SK-N-MC (cell line): Measurements from ENCODE around the gene RBBP5.

ENCODE experiments used
- DNase-seq: peaks from one replicate; pipeline ENCODE4 v3.0.0-alpha.2; 2011; ENCODE audit warnings: low read depth, low spot score
- H3K27ac ChIP-seq: fragments of 200-600 bp; sonication (generic); 2 replicates; pipeline ENCODE4 v1.5.1; 2016; ENCODE audit warnings: mixed run types
- H3K36me3 ChIP-seq: fragments of 200-600 bp; sonication (generic); 2 replicates; pipeline ENCODE4 v1.6.1; 2017; ENCODE audit warnings: antibody characterized with exemption, low read length, mixed read lengths; ENCODE audit not compliant: insufficient read depth
- H3K4me3 ChIP-seq: fragments of 200-600 bp; sonication (generic); 2 replicates; pipeline ENCODE4 v1.5.1; 2016
- H3K9ac ChIP-seq: fragments of 200-600 bp; sonication (generic); 2 replicates; pipeline ENCODE4 v1.8.0; 2017; ENCODE audit warnings: mixed run types, mixed read lengths; ENCODE audit not compliant: insufficient read length
- H3K9me3 ChIP-seq: fragments of 200-600 bp; sonication (generic); 2 replicates; pipeline ENCODE4 v1.6.1; 2017; ENCODE audit warnings: low read depth, mild to moderate bottlenecking, antibody characterized with exemption, low read length, moderate library complexity, mixed read lengths
- EZH2 ChIP-seq: fragments of 200-600 bp; sonication (generic); IDR thresholded peaks from one replicate; pipeline ENCODE4 v1.6.1; 2017; ENCODE audit warnings: antibody characterized with exemption
- FOXP2 ChIP-seq: optimal IDR thresholded peaks from 2 replicates; pipeline ENCODE3; 2011; ENCODE audit warnings: mild to moderate bottlenecking, moderate library complexity; ENCODE audit not compliant: insufficient read depth; ENCODE audit errors: extremely low read length, control extremely low read depth
- POLR2AphosphoS5 ChIP-seq: IDR thresholded peaks from 2 replicates; pipeline ENCODE4 v1.6.1; 2012; ENCODE audit warnings: mild to moderate bottlenecking, low read depth, low read length, borderline replicate concordance

The RBBP5 gene

GRCh38 chr1:205152505-205152904 is 30.7 kb upstream of the RBBP5 start:
- Histone ChIP-seq H3K9me3 (no peaks in the 10 kb centered on the region), H3K27ac (no peak overlapping the region), H3K36me3 (peaks cover 15% of the 10 kb centered on the region; the same call in 1 of the 2 replicates), H3K4me3 (no peak overlapping the region), H3K9ac (no peak overlapping the region)
- no peak for DNase-seq
- TF ChIP-seq FOXP2 (no peak), EZH2 (no peak), POLR2AphosphoS5 (no peak)

DNA sequence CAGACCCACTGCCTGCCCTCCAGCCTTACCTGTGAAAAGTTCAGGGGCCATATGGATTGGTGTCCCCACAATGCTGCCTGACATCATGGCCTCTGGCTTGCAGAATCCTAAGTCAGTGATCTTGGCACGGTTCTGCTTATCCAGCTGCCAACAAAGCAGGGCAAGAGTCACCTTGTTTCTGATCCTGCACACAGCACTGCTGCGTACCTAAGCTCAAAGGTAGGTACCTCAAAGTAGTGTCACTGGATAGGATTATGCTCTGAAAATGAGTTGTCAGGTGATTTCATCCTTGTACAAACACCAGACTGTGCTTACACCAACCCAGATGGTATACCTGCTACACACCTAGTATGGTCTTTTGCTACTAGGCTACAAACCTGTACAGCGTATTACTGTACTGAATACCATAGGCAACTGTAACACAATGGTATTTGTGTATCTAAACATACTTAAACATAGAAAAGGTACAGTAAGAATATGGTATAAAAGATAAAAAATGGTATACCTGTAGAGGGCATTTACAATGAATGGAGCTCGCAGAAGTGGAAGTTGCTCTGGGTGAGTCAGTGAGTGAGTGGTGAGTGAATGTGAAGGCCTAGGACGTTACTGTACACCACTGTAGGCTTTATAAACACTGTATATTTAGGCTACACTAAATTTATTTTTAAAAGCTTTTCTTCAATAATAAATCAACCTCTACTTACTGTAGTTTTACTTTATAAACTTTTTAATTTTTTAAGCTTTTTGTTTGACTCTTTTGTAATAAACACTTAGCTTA is 29.1 kb upstream of the RBBP5 start:
- TF ChIP-seq POLR2AphosphoS5, result no peak
- Histone ChIP-seq H3K36me3 (peaks cover under 1% of the 10 kb centered on the region; the same call in 1 of the 2 replicates), H3K27ac (no peak overlapping the region), H3K9me3 (no peaks in the 10 kb centered on the region), H3K9ac (no peak overlapping the region), H3K4me3 (no peak overlapping the region)
- no peak for DNase-seq

DNA sequence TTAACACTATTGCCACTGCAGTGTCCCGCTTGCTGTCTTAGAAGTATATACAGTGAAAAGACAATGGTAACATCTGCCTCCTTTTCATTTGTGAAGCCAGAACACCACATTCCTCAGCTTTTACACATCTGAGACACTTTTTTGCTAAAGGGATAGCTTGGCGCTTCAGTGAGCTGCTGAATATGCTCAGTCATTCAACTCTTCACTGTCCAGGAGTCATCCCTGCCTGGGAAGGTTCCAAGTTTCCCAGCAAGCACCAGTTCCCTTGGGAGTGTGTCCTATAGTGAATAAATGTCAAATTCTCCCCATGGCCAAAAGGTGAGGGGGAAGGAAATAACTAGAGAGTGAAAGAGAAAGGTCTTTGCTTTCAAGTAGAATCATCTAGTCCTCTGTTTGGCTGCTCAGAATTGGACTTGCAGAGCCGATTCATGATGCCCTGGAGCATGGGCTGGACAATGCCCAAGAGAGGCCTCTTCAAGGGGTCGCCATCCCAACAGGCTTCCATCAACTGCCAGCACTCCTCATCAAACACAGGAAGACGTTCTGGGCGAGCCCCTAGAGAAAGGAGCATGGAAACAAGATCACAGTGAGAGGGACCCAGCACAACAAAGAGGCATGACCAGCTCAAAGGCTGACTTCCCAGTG is 25.5 kb upstream of the RBBP5 start:
- Histone ChIP-seq H3K9me3 (no peaks in the 10 kb centered on the region), H3K9ac (no peak overlapping the region), H3K27ac (no peak overlapping the region), H3K4me3 (no peak overlapping the region), H3K36me3 (no peaks in the 10 kb centered on the region)
- TF ChIP-seq FOXP2 (no peak), EZH2 (no peak), POLR2AphosphoS5 (no peak)
- DNase-seq, result no peak

- no peaks in the 10 kb centered on the region for H3K9me3 ChIP-seq
- peak overlapping the region; percentile 92 for H3K27ac ChIP-seq
- H3K36me3 ChIP-seq, result no peaks in the 10 kb centered on the region
- peak overlapping the region; percentile 42; the same call in 1 of the 2 replicates for H3K4me3 ChIP-seq
- DNase-seq, result no peak
- no peak for TF ChIP-seq EZH2
- no peak for TF ChIP-seq FOXP2
- TF ChIP-seq POLR2AphosphoS5, result no peak
- H3K9ac ChIP-seq, result peak overlapping the region; percentile 62
Observed at GRCh38 chr1:205144751-205145150, 23.0 kb upstream of the RBBP5 start.

DNA sequence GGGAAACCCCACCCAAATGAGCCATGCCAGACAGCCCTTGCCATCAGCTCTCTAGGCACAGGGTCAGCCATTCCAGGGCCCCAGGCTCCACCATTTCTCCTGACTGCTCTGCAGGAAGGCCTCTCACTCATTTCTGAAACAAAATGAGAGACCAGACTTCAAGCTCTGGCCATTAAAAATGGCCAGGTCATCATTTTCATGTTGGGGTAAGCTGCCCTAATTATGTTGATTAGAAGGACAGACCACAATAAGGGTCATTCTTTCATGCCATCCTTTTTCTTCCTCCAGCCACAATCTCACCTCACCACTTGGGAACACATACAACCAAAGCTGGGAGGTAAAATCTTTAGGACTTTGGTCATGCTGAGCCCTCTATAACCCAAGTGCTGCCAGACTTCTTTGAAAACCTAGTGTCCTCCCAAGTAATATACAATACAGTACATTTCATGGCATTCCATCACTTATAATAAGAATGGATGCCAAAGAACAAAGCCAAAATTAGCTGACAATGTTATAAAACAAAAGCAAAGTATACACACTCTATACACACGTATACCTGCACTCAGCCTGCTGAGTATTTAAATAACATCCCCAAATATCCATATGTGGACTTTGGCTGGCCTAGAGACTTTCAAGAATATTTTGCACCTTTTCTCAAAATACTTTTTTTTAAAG is 22.4 kb upstream of the RBBP5 start:
- 0 out of 2 replicates have a peak overlapping the region, but pooled peaks have one; percentile 11 for H3K4me3 ChIP-seq
- H3K9ac ChIP-seq, result no peak overlapping the region
- no peaks in the 10 kb centered on the region for H3K36me3 ChIP-seq
- no peak for TF ChIP-seq EZH2
- TF ChIP-seq POLR2AphosphoS5, result no peak
- no peak for TF ChIP-seq FOXP2
- no peaks in the 10 kb centered on the region for H3K9me3 ChIP-seq
- DNase-seq, result no peak
- peak overlapping the region; percentile 92 for H3K27ac ChIP-seq

DNA sequence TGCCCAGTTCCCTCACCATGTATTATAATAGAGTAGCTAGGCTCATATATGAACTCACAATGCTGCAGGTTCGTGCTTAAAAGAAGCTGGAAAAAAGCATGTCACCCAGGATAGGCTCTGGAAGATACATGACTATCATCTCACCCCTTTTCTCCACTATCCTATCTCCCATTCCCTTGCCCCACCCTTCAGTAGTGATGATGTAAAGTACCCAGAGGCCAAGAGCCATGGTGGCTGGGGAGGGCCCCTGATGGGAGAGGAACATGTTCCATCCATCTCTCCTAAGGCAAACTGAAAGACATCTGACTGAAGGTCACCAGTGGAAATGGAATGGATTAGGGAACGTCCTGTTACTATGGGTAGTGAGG is 20.3 kb upstream of the RBBP5 start:
- no peaks in the 10 kb centered on the region for H3K9me3 ChIP-seq
- no peak overlapping the region for H3K27ac ChIP-seq
- DNase-seq, result no peak
- H3K4me3 ChIP-seq, result no peak overlapping the region
- TF ChIP-seq FOXP2 (no peak), POLR2AphosphoS5 (no peak), EZH2 (no peak)
- no peaks in the 10 kb centered on the region for H3K36me3 ChIP-seq
- no peak overlapping the region for H3K9ac ChIP-seq

- Histone ChIP-seq H3K27ac (no peak overlapping the region), H3K9ac (no peak overlapping the region), H3K36me3 (no peaks in the 10 kb centered on the region), H3K9me3 (no peaks in the 10 kb centered on the region), H3K4me3 (0 out of 2 replicates have a peak overlapping the region, but pooled peaks have one; percentile 4)
- DNase-seq, result no peak
- no peak for TF ChIP-seq FOXP2
- TF ChIP-seq POLR2AphosphoS5, result no peak
- no peak for TF ChIP-seq EZH2
Observed at GRCh38 chr1:205141236-205142101, 19.7 kb upstream of the RBBP5 start.

- H3K27ac ChIP-seq, result no peak overlapping the region
- no peaks in the 10 kb centered on the region for H3K9me3 ChIP-seq
- no peak for DNase-seq
- H3K36me3 ChIP-seq, result no peaks in the 10 kb centered on the region
- H3K4me3 ChIP-seq, result no peak overlapping the region
- H3K9ac ChIP-seq, result no peak overlapping the region
- no peak for TF ChIP-seq FOXP2
- TF ChIP-seq EZH2, result no peak
- TF ChIP-seq POLR2AphosphoS5, result no peak
Observed at GRCh38 chr1:205140113-205140512, 18.3 kb upstream of the RBBP5 start.
